BJ (cell line): ENCODE data around the gene STXBP6. TPM values are rescaled to one million over a fixed set of nuclear protein-coding genes. Genes with fewer than 3 reads are reported as not detected.

ENCODE experiments used
- CTCF ChIA-PET: fragments of 350-600 bp; formaldehyde crosslinking; extraction: SDS; loops from one replicate; lab custom pipeline; 2021; ENCODE audit warnings: antibody characterized with exemption, inconsistent platforms; lab: Yijun Ruan, JAX
- POLR2A ChIA-PET: fragments of 300-600 bp; sonication (Branson Sonifier 250); formaldehyde crosslinking; extraction: SDS; loops from one replicate; lab custom pipeline; 2021; ENCODE audit warnings: antibody characterized with exemption; lab: Charles Lee
- DNase-seq: peaks from one replicate; pipeline ENCODE4 v3.0.0-alpha.2; 2011; ENCODE audit warnings: low read depth
- H3K27me3 ChIP-seq: 2 replicates; pipeline ENCODE4 v1.6.0; 2011; ENCODE audit warnings: low read length; ENCODE audit not compliant: control insufficient read depth, insufficient read depth
- H3K36me3 ChIP-seq: 2 replicates; pipeline ENCODE4 v1.5.1; 2011; ENCODE audit warnings: low read length; ENCODE audit not compliant: control insufficient read depth, insufficient read depth
- H3K4me3 ChIP-seq: 2 replicates; pipeline ENCODE4 v1.5.1; 2011; ENCODE audit warnings: low read depth, mild to moderate bottlenecking, control low read depth, low read length
- polyA plus RNA-seq: library from polyadenylated mRNA; depleted of rRNA; stranded (reverse); fragments of >200 nt; gene quantifications from 2 replicates; pipeline ENCODE4 v1.2.3, GENCODE V29; 2011
- TF ChIP-seq, protein P1 (sequence below): IDR thresholded peaks from 2 replicates; pipeline ENCODE4 v1.5.1; 2011; ENCODE audit warnings: low read depth, mild to moderate bottlenecking, control low read depth, inconsistent platforms, low read length, moderate library complexity; ENCODE audit not compliant: insufficient read depth

STXBP6 gene
- polyA plus RNA-seq, 1 experiment, result 12.1 TPM

DNA sequence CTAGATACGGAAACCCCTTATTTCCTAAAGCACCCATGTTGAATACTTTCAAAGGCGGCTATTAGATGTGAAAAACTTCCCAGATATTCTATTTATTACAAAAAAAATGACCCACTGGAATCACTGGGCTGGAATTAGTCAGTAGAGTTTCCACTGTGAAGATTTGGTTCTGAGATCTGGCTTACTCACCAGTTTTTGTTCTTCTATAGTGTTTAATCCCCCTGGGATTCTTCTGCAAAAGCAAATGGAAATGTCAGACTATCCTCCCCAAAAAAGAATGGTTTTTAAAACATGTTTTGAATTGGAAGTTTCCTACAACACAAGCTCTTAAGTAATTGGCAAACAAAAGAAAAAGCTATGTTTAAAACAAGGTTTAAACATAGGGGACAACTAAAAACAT is 166.4 kb downstream of the STXBP6 start:
- CTCF ChIA-PET, result interaction anchor here (0.9 to 1.2 kb wide), 3 partner anchors 8 to 16 kb away, joined by 3 to 4 read pairs (median 3); no protein-coding TSS in a partner anchor
- H3K27me3 ChIP-seq, result no peaks in the 10 kb centered on the region
- no peak overlapping the region for H3K4me3 ChIP-seq
- POLR2A ChIA-PET, result no interaction called here
- TF ChIP-seq, protein P1, sequence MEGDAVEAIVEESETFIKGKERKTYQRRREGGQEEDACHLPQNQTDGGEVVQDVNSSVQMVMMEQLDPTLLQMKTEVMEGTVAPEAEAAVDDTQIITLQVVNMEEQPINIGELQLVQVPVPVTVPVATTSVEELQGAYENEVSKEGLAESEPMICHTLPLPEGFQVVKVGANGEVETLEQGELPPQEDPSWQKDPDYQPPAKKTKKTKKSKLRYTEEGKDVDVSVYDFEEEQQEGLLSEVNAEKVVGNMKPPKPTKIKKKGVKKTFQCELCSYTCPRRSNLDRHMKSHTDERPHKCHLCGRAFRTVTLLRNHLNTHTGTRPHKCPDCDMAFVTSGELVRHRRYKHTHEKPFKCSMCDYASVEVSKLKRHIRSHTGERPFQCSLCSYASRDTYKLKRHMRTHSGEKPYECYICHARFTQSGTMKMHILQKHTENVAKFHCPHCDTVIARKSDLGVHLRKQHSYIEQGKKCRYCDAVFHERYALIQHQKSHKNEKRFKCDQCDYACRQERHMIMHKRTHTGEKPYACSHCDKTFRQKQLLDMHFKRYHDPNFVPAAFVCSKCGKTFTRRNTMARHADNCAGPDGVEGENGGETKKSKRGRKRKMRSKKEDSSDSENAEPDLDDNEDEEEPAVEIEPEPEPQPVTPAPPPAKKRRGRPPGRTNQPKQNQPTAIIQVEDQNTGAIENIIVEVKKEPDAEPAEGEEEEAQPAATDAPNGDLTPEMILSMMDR, result no peak
- H3K36me3 ChIP-seq, result no peaks in the 10 kb centered on the region
- DNase-seq, result no peak

DNA sequence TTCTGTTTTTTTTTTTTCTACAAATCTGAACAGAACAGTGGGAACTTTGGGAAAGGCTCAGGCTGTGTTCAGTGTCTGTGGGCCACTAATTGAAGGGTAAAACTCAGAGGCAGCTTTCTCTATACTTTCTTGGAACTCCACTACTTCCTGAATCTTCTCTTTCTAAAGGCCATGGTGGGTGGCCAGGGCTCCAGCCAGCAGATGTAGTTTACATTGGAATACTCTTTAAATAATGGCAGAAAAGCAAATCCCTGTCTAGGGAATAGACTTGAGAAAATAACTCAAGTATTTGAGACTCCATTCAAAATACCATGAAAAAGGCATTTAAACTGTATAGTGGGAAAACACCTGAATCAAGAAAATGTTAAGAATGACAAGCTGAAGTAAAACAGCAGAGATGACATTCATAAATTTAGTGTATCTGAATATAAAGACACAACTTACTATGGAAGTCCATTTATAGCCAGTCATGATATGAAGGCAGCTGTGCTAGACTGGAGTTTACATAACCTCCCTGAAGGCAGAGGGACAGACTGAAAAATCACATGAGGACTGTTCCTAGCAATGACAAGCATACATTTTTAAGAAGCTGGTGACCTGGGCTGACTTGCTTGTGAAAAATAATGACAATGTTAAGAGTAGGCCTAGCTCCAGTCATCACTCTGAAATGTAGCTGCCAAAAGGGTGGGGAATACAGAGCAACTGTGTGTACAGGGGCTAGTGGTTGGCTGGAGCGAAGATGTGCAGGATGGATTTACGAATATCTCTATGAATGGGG is 168.6 kb downstream of the STXBP6 start:
- POLR2A ChIA-PET, result no interaction called here
- H3K27me3 ChIP-seq, result no peaks in the 10 kb centered on the region
- H3K4me3 ChIP-seq, result no peak overlapping the region
- CTCF ChIA-PET, result interaction anchor here (1.1 to 1.4 kb wide), 2 partner anchors 13 to 18 kb away, joined by 3 read pairs; no protein-coding TSS in a partner anchor
- DNase-seq, result no peak
- H3K36me3 ChIP-seq, result no peaks in the 10 kb centered on the region
- TF ChIP-seq, protein P1, result no peak

DNA sequence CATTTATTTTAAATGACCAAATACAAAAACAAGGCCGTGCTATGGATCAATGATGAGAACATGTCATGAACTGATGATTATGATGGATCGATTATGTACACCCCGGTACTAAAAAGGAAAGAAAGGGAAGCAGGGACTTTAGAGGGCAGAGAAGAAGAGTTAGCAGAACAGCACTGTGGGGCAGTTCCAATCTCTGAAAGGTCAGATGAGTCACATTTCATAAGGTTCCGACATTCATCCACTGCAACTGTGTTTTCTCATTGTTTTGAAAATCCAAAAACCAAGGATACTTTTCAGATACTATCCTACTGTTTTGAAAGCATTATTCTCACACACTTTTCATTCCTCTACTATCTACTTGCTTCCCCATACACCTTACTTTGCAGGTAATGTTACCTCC is 169.3 kb downstream of the STXBP6 start:
- POLR2A ChIA-PET, result no interaction called here
- CTCF ChIA-PET, result no interaction called here
- DNase-seq, result no peak

DNA sequence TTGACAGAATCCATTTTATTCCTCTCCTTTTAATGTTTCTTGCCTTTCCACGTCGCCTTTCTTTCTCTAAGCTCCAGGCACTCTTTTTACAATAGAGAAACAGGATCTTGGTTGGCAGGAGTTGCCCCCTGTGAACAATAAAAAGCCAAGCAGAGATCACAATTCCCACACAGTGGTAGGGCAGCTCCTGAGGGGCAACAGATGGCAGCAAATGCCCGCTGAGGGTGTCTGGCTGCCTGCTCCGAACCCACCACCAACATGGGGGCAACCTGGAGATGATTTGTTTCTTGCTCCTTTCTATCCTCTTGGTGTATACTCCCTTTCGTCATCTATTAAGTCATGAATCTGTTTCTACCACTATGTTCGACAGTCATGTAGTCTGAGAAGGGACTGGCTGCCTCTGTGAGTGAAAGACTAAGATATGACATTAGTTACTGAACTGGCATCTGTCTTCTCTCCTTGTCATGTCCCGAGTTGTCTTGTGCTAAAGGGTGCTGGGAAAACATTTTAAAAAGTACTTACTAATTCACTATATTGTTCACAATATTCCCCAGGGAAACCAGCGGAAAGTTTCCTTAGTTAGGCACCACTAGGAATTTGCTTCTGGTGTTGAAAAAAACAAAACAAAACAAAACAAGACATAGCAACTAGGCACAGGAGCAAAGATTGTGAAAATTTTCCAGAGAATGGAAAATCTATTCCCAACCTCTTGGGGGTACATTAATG is 170.1 kb downstream of the STXBP6 start:
- H3K36me3 ChIP-seq, result no peaks in the 10 kb centered on the region
- H3K27me3 ChIP-seq, result no peaks in the 10 kb centered on the region
- TF ChIP-seq, protein P1, result no peak
- DNase-seq, result no peak
- ChIA-PET POLR2A (no interaction called here), CTCF (interaction anchor here (0.7 kb wide), 1 partner anchor 8 kb away, joined by 4 read pairs; no protein-coding TSS in a partner anchor)
- H3K4me3 ChIP-seq, result no peak overlapping the region

More for the DNA sequence above, 169.3 kb downstream of the STXBP6 start:
- Histone ChIP-seq H3K4me3 (no peak overlapping the region), H3K36me3 (no peaks in the 10 kb centered on the region), H3K27me3 (no peaks in the 10 kb centered on the region)
- TF ChIP-seq, protein P1, result no peak

DNA sequence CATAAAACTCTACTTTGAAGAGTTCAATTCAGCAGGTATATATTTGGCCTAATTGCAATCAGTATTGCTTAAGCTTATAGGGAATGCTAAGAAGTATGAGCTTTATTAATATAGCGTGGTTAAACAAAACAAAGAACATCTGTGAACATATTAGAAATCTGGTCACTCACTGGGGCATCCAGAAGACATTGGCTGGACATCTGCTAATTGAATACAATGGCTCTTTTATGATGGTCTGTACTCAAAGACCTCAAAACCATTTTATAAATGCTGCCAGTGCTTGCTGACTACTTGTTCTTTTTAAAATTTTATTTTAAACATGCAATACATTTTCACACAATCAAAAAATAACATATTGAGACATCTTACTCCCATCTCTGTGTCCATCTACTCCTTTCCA is 173.0 kb downstream of the STXBP6 start:
- TF ChIP-seq, protein P1, result no peak
- no peak for DNase-seq
- no peak overlapping the region for H3K4me3 ChIP-seq
- ChIA-PET CTCF (interaction anchor here (1.3 kb wide), 1 partner anchor 58 kb away, joined by 4 read pairs; no protein-coding TSS in a partner anchor), POLR2A (no interaction called here)
- H3K27me3 ChIP-seq, result no peaks in the 10 kb centered on the region
- H3K36me3 ChIP-seq, result no peaks in the 10 kb centered on the region
